GM21423 (cell line): ENCODE measurements around the gene MRPL33.
"Not testable (repeated sequence)": the region's sequence is repeated elsewhere in the genome, so short reads cannot be mapped to it uniquely, and the experiment has no call there.

Source experiments
- ATAC-seq: cut with Tn5 transposase; IDR thresholded peaks from one replicate; pipeline ENCODE4 v1.9.1; 2021; ENCODE audit warnings: mild to moderate bottlenecking, moderate library complexity; ENCODE audit not compliant: unreplicated experiment

Gene MRPL33

GRCh38 chr2:27739058-27739373 is 32.5 kb upstream of the MRPL33 start:
- ATAC-seq: no peak

- ATAC-seq: no peak
Measured at GRCh38 chr2:27741673-27742072, 29.8 kb upstream of the MRPL33 start.

GRCh38 chr2:27742571-27742970 is 28.9 kb upstream of the MRPL33 start:
- ATAC-seq: no peak

GRCh38 chr2:27745494-27745893 is 26.0 kb upstream of the MRPL33 start:
- ATAC-seq: not testable (repeated sequence)

- no peak for ATAC-seq
Measured at GRCh38 chr2:27746325-27746724, 25.2 kb upstream of the MRPL33 start.

- no peak for ATAC-seq
Measured at GRCh38 chr2:27747827-27748352, 23.6 kb upstream of the MRPL33 start.

GRCh38 chr2:27748803-27749554 is 22.5 kb upstream of the MRPL33 start:
- not testable (repeated sequence) for ATAC-seq

GRCh38 chr2:27751377-27751776 is 20.1 kb upstream of the MRPL33 start:
- ATAC-seq: no peak

GRCh38 chr2:27752551-27753237 is 18.8 kb upstream of the MRPL33 start:
- ATAC-seq: no peak

- no peak for ATAC-seq
Measured at GRCh38 chr2:27754138-27754588, 17.4 kb upstream of the MRPL33 start.

- no peak for ATAC-seq
Measured at GRCh38 chr2:27754831-27755230, 16.7 kb upstream of the MRPL33 start.

- ATAC-seq: no peak
Measured at GRCh38 chr2:27756091-27756490, 15.4 kb upstream of the MRPL33 start.

- ATAC-seq: no peak
Measured at GRCh38 chr2:27756544-27757498, 14.7 kb upstream of the MRPL33 start.

GRCh38 chr2:27762951-27763906 is 8.3 kb upstream of the MRPL33 start:
- no peak for ATAC-seq

GRCh38 chr2:27763907-27764267 is 7.6 kb upstream of the MRPL33 start:
- ATAC-seq: no peak

GRCh38 chr2:27764526-27764925 is 7.0 kb upstream of the MRPL33 start:
- not testable (repeated sequence) for ATAC-seq

- ATAC-seq: no peak
Measured at GRCh38 chr2:27765621-27766286, 5.8 kb upstream of the MRPL33 start.

GRCh38 chr2:27766287-27766661 is 5.2 kb upstream of the MRPL33 start:
- no peak for ATAC-seq

- peak; percentile 15 for ATAC-seq
Measured at GRCh38 chr2:27771202-27771547, 344 bp upstream of the MRPL33 start.

GRCh38 chr2:27772804-27773203 is 1.3 kb downstream of the MRPL33 start:
- no peak for ATAC-seq
